H1 (cell line): ENCODE results near the gene ANKS1B. TPM values are rescaled to one million over a fixed set of nuclear protein-coding genes. Genes with fewer than 3 reads are reported as not detected.

Experiments used
- CTCF ChIA-PET: fragments of 300-600 bp; sonication (Branson Sonifier 250); formaldehyde crosslinking; loops from one replicate; lab custom pipeline; 2021; ENCODE audit not compliant: partially characterized antibody; lab: Charles Lee
- POLR2A ChIA-PET: fragments of 300-600 bp; sonication (Branson Sonifier 250); formaldehyde crosslinking; loops from one replicate; lab custom pipeline; 2021; ENCODE audit warnings: inconsistent platforms; ENCODE audit not compliant: partially characterized antibody; lab: Charles Lee
- DNase-seq, 2 experiments: peaks; one replicate each; pipeline versions ENCODE4 v3.0.0 to v3.0.0-alpha.2; 2010 to 2022; ENCODE audit warnings: low spot score in 2 of 2, low read depth in 1 of 2, mixed read lengths in 1 of 2
- FAIRE-seq: peaks from 2 replicates; lab custom pipeline; 2011; peaks lifted over from hg19 to GRCh38; lab: Jason Lieb, UNC
- H2AFZ ChIP-seq: 2 replicates; pipeline ENCODE4 v1.8.1; 2012; ENCODE audit warnings: low read length, inconsistent platforms
- H2AK5ac ChIP-seq: 2 replicates; pipeline ENCODE4 v1.6.1; 2013; ENCODE audit warnings: low read depth, low read length
- H2BK120ac ChIP-seq: replicated peaks from 2 replicates; pipeline ENCODE3; 2013; ENCODE audit warnings: low read depth, low read length, inconsistent platforms
- H2BK12ac ChIP-seq: 2 replicates; pipeline ENCODE4 v1.6.1; 2013; ENCODE audit warnings: low read depth, low read length
- H2BK15ac ChIP-seq: 2 replicates; pipeline ENCODE4 v1.6.1; 2013; ENCODE audit warnings: low read length
- H2BK20ac ChIP-seq: 2 replicates; pipeline ENCODE4 v1.6.1; 2013; ENCODE audit warnings: low read length
- H2BK5ac ChIP-seq: 2 replicates; pipeline ENCODE4 v1.6.1; 2013; ENCODE audit warnings: low read depth, low read length
- H3K14ac ChIP-seq: 2 replicates; pipeline ENCODE4 v1.6.1; 2013; ENCODE audit warnings: inconsistent platforms; ENCODE audit not compliant: insufficient read length
- H3K18ac ChIP-seq: 2 replicates; pipeline ENCODE4 v1.6.1; 2013; ENCODE audit warnings: low read length; ENCODE audit errors: extremely low read depth
- H3K23ac ChIP-seq: 2 replicates; pipeline ENCODE4 v1.6.1; 2013; ENCODE audit warnings: inconsistent platforms; ENCODE audit not compliant: insufficient read length
- H3K23me2 ChIP-seq: 2 replicates; pipeline ENCODE4 v1.6.1; 2013; ENCODE audit warnings: low read depth, low read length
- H3K27ac ChIP-seq: 2 replicates; pipeline ENCODE4 v1.6.1; 2011; ENCODE audit warnings: low read depth, low read length, inconsistent platforms
- H3K27me3 ChIP-seq, 4 experiments: replicated peaks in 1 of 4; 1 replicate in 1 of 4; 2 replicates in 3 of 4; pipeline versions ENCODE4 v1.6.1 to v1.8.1; 2011 to 2013; ENCODE audit warnings: low read length in 3 of 4, mild to moderate bottlenecking in 3 of 4, inconsistent platforms in 2 of 4, mixed read lengths in 2 of 4, moderate library complexity in 1 of 4; ENCODE audit not compliant: control insufficient read depth in 3 of 4, insufficient read depth in 3 of 4; ENCODE audit errors: extremely low read depth in 1 of 4
- H3K36me3 ChIP-seq, 4 experiments: 2 replicates each; pipeline versions ENCODE4 v1.6.1 to v1.8.1; 2011 to 2013; ENCODE audit warnings: mild to moderate bottlenecking in 4 of 4, low read length in 3 of 4, moderate library complexity in 2 of 4, control low read depth in 1 of 4, inconsistent platforms in 1 of 4; ENCODE audit not compliant: insufficient read depth in 4 of 4, control insufficient read depth in 2 of 4
- H3K4ac ChIP-seq: replicated peaks from 2 replicates; pipeline ENCODE3; 2013; ENCODE audit warnings: low read length, low read depth, mixed read lengths, inconsistent platforms; ENCODE audit not compliant: insufficient read length
- H3K4me1 ChIP-seq, 4 experiments: replicated peaks in 1 of 4; 1 replicate in 1 of 4; 2 replicates in 3 of 4; pipeline versions ENCODE4 v1.6.1 to v1.8.1; 2011 to 2013; ENCODE audit warnings: low read length in 3 of 4, inconsistent platforms in 2 of 4, mixed read lengths in 1 of 4; ENCODE audit not compliant: insufficient read depth in 4 of 4, control insufficient read depth in 3 of 4
- H3K4me2 ChIP-seq, 2 experiments: 2 replicates each; pipeline versions ENCODE4 v1.6.1 to v1.8.1; 2011 to 2013; ENCODE audit warnings: low read depth in 2 of 2, low read length in 2 of 2, control low read depth in 1 of 2, inconsistent platforms in 1 of 2, mild to moderate bottlenecking in 1 of 2; ENCODE audit not compliant: insufficient read depth in 1 of 2
- H3K4me3 ChIP-seq, 4 experiments: fragments of 200-600, 300-600 bp in 1 of 4; sonication (generic), shearing (Covaris generic), sonication (Bioruptor Twin) in 1 of 4; 2 replicates each; pipeline versions ENCODE4 v1.5.1 to v1.8.1; 2011 to 2016; ENCODE audit warnings: low read length in 4 of 4, low read depth in 3 of 4, control low read depth in 2 of 4, inconsistent platforms in 2 of 4, mild to moderate bottlenecking in 2 of 4, mixed read lengths in 1 of 4, moderate library complexity in 1 of 4; ENCODE audit not compliant: insufficient read depth in 2 of 4; ENCODE audit errors: extremely low read depth in 1 of 4
- H3K56ac ChIP-seq: replicated peaks from 2 replicates; pipeline ENCODE3; 2013; ENCODE audit warnings: low read depth, mild to moderate bottlenecking, mixed read lengths, low read length, inconsistent platforms; ENCODE audit not compliant: insufficient read length
- H3K79me1 ChIP-seq: 2 replicates; pipeline ENCODE4 v1.6.1; 2013; ENCODE audit warnings: low read depth, low read length, control low read depth
- H3K79me2 ChIP-seq, 2 experiments: 2 replicates each; pipeline versions ENCODE4 v1.6.1 to v1.8.1; 2012 to 2013; ENCODE audit warnings: low read length in 2 of 2, mild to moderate bottlenecking in 2 of 2, inconsistent platforms in 1 of 2; ENCODE audit not compliant: insufficient read depth in 2 of 2, control insufficient read depth in 1 of 2
- H3K9ac ChIP-seq, 4 experiments: replicated peaks in 1 of 4; 1 replicate in 1 of 4; 2 replicates in 3 of 4; pipeline versions ENCODE4 v1.6.1 to v1.8.1; 2011 to 2013; ENCODE audit warnings: low read depth in 3 of 4, low read length in 3 of 4, control low read depth in 2 of 4, mild to moderate bottlenecking in 2 of 4, moderate library complexity in 2 of 4, inconsistent platforms in 1 of 4; ENCODE audit errors: extremely low read depth in 1 of 4
- H3K9me3 ChIP-seq, 2 experiments: 2 replicates each; pipeline versions ENCODE4 v1.6.1 to v1.8.1; 2012 to 2013; ENCODE audit warnings: mild to moderate bottlenecking in 2 of 2, moderate library complexity in 2 of 2, control low read depth in 1 of 2, inconsistent platforms in 1 of 2, low read depth in 1 of 2, low read length in 1 of 2, mixed read lengths in 1 of 2; ENCODE audit not compliant: insufficient read depth in 2 of 2
- H4K20me1 ChIP-seq, 2 experiments: replicated peaks in 1 of 2; 2 replicates each; pipeline versions ENCODE3 to v1.8.1; 2011 to 2013; ENCODE audit warnings: inconsistent platforms in 2 of 2, low read length in 2 of 2, mild to moderate bottlenecking in 1 of 2; ENCODE audit not compliant: insufficient read depth in 2 of 2, control insufficient read depth in 1 of 2
- H4K5ac ChIP-seq: 2 replicates; pipeline ENCODE4 v1.6.1; 2013; ENCODE audit warnings: low read length, low read depth, mixed read lengths, inconsistent platforms; ENCODE audit not compliant: insufficient read length
- H4K8ac ChIP-seq: 2 replicates; pipeline ENCODE4 v1.8.0; 2013; ENCODE audit warnings: mild to moderate bottlenecking, moderate library complexity, low read length, inconsistent platforms; ENCODE audit not compliant: insufficient read depth; ENCODE audit errors: extremely low read depth
- H4K91ac ChIP-seq: replicated peaks from 2 replicates; pipeline ENCODE3; 2013; ENCODE audit warnings: low read length, mixed read lengths, inconsistent platforms; ENCODE audit not compliant: insufficient read length
- ATF3 ChIP-seq: IDR thresholded peaks from 2 replicates; pipeline ENCODE4 v1.6.1; 2011; ENCODE audit warnings: low read depth, mild to moderate bottlenecking, low read length; ENCODE audit not compliant: insufficient read depth
- CHD1 ChIP-seq: IDR thresholded peaks from 2 replicates; pipeline ENCODE4 v1.6.1; 2012; ENCODE audit warnings: low read depth, low read length, improper control_type of control experiment
- CHD2 ChIP-seq: IDR thresholded peaks from 2 replicates; pipeline ENCODE4 v1.6.1; 2012; ENCODE audit warnings: low read length, improper control_type of control experiment
- CREB1 ChIP-seq: IDR thresholded peaks from 2 replicates; pipeline ENCODE4 v1.6.1; 2012; ENCODE audit warnings: inconsistent platforms
- EGR1 ChIP-seq: IDR thresholded peaks from 2 replicates; pipeline ENCODE4 v1.6.1; 2011; ENCODE audit warnings: low read depth, low read length, borderline replicate concordance
- FOSL1 ChIP-seq: IDR thresholded peaks from 2 replicates; pipeline ENCODE4 v1.6.1; 2011; ENCODE audit warnings: mild to moderate bottlenecking, low read depth, low read length, moderate library complexity; ENCODE audit not compliant: insufficient read depth
- POLR2AphosphoS5 ChIP-seq: IDR thresholded peaks from 2 replicates; pipeline ENCODE4 v1.6.1; 2011; ENCODE audit warnings: low read depth, low read length
- SIX5 ChIP-seq: IDR thresholded peaks from 2 replicates; pipeline ENCODE4 v1.6.1; 2011; ENCODE audit warnings: mild to moderate bottlenecking, low read depth, low read length
- SUZ12 ChIP-seq: fragments of 200-600 bp; sonication (generic); IDR thresholded peaks from 2 replicates; pipeline ENCODE4 v1.6.1; 2012; ENCODE audit warnings: mild to moderate bottlenecking, inconsistent platforms, low read length, moderate library complexity, mixed read lengths
- TBP ChIP-seq: IDR thresholded peaks from 2 replicates; pipeline ENCODE4 v1.6.1; 2011; ENCODE audit warnings: low read depth, low read length, improper control_type of control experiment
- WGBS, 2 experiments: shearing (Covaris generic) in 1 of 2; methylation state at CpG; one replicate each; pipeline versions ENCODE4 v1.1.6 to v1.1.7; 2013 to 2015; ENCODE audit warnings: low lambda C conversion rate in 2 of 2, mixed read lengths in 2 of 2, inconsistent platforms in 1 of 2, low coverage in 1 of 2, missing lambda C conversion rate in 1 of 2; ENCODE audit not compliant: insufficient replicate concordance in 2 of 2, insufficient coverage in 1 of 2, insufficient read length in 1 of 2; ENCODE audit errors: extremely low coverage in 1 of 2, missing lambda C conversion rate in 1 of 2; 5-methylcytosine and 5-hydroxymethylcytosine counted together
- polyA plus RNA-seq, 7 experiments: library from polyadenylated mRNA; depleted of rRNA in 3 of 7; stranded (reverse) in 5 of 7; unstranded in 2 of 7; fragments of >200 nt in 5 of 7; fragments of 200-250 nt in 2 of 7; gene quantifications; 1 replicate in 5 of 7; 2 replicates in 1 of 7; 4 replicates in 1 of 7; pipeline versions ENCODE4 v1.2.1 to v1.2.3, GENCODE V29; 2011 to 2013; ENCODE audit warnings: missing spikeins in 2 of 7, mixed read lengths in 2 of 7
- total RNA-seq: library from RNA; stranded (reverse); fragmentation: NEBNext Ultra II Directional; extraction: Animal tissue kit (Norgen Biotek cat#: 25700); gene quantifications from 2 replicates; pipeline ENCODE4 v1.2.1, GENCODE V29; 2021
- TF ChIP-seq, protein P1 (sequence below): IDR thresholded peaks from 2 replicates; pipeline ENCODE4 v1.6.1; 2012; ENCODE audit warnings: inconsistent platforms
- TF ChIP-seq, protein P2 (sequence below), 3 experiments: IDR thresholded peaks; 1 replicate in 2 of 3; 2 replicates in 1 of 3; pipeline versions ENCODE4 v1.5.1 to v1.6.1; 2011; ENCODE audit warnings: low read length in 3 of 3, mild to moderate bottlenecking in 3 of 3, inconsistent platforms in 2 of 3, low read depth in 1 of 3, moderate library complexity in 1 of 3; ENCODE audit not compliant: insufficient read depth in 1 of 3; ENCODE audit errors: control extremely low read depth in 1 of 3

ANKS1B gene
- total and polyA plus RNA-seq, 2 of the 8 experiments (the other 6 are each of a cell fraction or from before 2014, with no cell fraction given) = 2.7 to 6.1 TPM

DNA sequence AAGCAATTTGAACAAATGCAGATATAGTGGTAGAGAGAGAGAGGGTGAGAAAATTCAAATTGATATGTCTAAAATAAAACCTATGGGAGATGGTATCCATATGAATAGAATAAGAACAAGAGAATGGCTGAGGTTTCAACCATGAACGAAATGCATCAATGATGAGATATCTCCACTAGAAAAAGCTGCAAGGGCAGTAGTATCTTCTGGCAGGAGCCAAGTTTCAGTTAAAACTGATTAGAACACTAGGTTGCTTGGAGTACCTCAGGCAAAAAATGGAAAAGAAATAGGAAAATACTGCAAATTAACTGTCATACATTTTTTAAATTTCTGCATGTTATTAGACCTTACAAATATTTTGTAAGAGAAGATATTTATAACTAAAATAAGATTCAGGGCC lies 151.3 kb downstream of the ANKS1B start:
- Histone ChIP-seq H3K79me2 (no peaks in the 10 kb centered on the region), H2BK12ac (no peak overlapping the region), H2AK5ac (no peak overlapping the region), H3K23ac (no peak overlapping the region), H3K14ac (no peak overlapping the region), H3K4me1 (no peaks in the 10 kb centered on the region), H3K79me1 (no peaks in the 10 kb centered on the region), H2AFZ (no peak overlapping the region), H3K4me2 (no peak overlapping the region), H3K27ac (no peak overlapping the region), H3K4me3 (no peak overlapping the region), H4K20me1 (no peaks in the 10 kb centered on the region), H3K9ac (no peak overlapping the region), H4K5ac (no peak overlapping the region), H3K4ac (no peak overlapping the region), H2BK5ac (no peak overlapping the region), H2BK15ac (no peak overlapping the region), H2BK20ac (no peak overlapping the region), H3K56ac (no peak overlapping the region), H2BK120ac (no peak overlapping the region), H3K9me3 (no peaks in the 10 kb centered on the region), H4K91ac (no peak overlapping the region), H3K36me3 (no peaks in the 10 kb centered on the region), H3K23me2 (no peaks in the 10 kb centered on the region), H4K8ac (no peak overlapping the region), H3K27me3 (no peaks in the 10 kb centered on the region), H3K18ac (no peak overlapping the region)
- ChIA-PET CTCF (interaction anchor here (1.2 kb wide), 1 partner anchor 10 kb away, joined by 3 read pairs; no protein-coding TSS in a partner anchor), POLR2A (no interaction called here)
- FAIRE-seq = no peak
- 92% methylated on average over 1 of the region's 1 CpG; no CpG with 5 or more reads in 1 of the 2 experiments for WGBS, 2 experiments
- DNase-seq = no peak
- TF ChIP-seq POLR2AphosphoS5 (no peak), CHD2 (no peak), CHD1 (no peak), CREB1 (no peak), ATF3 (no peak), SUZ12 (no peak), EGR1 (no peak), SIX5 (no peak), TBP (no peak), FOSL1 (no peak)
- TF ChIP-seq, protein P1, sequence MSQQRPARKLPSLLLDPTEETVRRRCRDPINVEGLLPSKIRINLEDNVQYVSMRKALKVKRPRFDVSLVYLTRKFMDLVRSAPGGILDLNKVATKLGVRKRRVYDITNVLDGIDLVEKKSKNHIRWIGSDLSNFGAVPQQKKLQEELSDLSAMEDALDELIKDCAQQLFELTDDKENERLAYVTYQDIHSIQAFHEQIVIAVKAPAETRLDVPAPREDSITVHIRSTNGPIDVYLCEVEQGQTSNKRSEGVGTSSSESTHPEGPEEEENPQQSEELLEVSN = no peak
- TF ChIP-seq, protein P2, sequence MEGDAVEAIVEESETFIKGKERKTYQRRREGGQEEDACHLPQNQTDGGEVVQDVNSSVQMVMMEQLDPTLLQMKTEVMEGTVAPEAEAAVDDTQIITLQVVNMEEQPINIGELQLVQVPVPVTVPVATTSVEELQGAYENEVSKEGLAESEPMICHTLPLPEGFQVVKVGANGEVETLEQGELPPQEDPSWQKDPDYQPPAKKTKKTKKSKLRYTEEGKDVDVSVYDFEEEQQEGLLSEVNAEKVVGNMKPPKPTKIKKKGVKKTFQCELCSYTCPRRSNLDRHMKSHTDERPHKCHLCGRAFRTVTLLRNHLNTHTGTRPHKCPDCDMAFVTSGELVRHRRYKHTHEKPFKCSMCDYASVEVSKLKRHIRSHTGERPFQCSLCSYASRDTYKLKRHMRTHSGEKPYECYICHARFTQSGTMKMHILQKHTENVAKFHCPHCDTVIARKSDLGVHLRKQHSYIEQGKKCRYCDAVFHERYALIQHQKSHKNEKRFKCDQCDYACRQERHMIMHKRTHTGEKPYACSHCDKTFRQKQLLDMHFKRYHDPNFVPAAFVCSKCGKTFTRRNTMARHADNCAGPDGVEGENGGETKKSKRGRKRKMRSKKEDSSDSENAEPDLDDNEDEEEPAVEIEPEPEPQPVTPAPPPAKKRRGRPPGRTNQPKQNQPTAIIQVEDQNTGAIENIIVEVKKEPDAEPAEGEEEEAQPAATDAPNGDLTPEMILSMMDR (IDR thresholded peaks at IDR 0.05; ENCODE audit: control extremely low read depth in 1 of 3, insufficient read depth in 1 of 3, low read depth in 1 of 3, low read length in 3 of 3) = no peak
